KG1 (cell line): ENCODE measurements around the gene DENND1B.
"Not testable (repeated sequence)": the region's sequence is repeated elsewhere in the genome, so short reads cannot be mapped to it uniquely, and the experiment has no call there.

Experiments used
- DNase-seq: peaks from one replicate; lab custom pipeline; 2025; lab: John Stamatoyannopoulos, UW

DENND1B gene

DNA sequence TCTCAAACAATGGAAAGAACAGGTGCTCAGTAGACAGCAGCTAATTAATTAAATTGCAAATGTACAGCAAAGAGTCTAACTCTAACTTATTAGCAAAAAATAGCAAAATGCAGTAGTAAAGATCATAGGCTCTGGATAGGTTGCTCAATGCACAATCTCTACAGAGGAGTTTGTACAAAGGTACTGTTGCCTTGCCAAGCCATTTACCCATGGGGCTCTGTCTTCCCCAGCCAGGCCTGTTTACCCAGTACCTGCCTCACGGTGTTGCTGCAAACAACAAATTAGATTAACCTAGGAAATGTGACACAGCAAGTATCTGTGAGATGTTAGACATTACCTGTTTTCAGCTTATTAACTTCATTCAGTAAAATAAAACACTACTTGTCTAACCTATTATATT lies 222.0 kb downstream of the DENND1B start:
- no peak for DNase-seq

DNA sequence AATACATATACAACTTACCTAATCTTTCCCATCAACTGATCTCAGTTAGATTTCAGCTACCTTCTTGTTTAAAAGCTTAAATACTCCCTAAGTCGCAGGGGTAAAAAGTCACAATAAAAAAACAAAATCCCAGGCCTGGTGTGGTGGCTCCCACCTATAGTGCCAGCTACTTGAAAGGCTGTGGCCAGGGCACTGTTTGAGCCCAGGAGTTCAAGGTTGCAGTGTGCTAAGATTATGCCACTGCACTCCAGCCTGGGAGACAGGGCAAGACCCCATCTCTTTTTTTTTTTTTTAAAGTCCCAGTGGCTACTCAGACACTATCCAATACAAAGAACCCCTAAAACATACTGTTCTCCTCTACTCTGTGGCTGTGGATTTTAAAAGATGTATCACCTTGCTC lies 228.3 kb downstream of the DENND1B start:
- no peak for DNase-seq

DNA sequence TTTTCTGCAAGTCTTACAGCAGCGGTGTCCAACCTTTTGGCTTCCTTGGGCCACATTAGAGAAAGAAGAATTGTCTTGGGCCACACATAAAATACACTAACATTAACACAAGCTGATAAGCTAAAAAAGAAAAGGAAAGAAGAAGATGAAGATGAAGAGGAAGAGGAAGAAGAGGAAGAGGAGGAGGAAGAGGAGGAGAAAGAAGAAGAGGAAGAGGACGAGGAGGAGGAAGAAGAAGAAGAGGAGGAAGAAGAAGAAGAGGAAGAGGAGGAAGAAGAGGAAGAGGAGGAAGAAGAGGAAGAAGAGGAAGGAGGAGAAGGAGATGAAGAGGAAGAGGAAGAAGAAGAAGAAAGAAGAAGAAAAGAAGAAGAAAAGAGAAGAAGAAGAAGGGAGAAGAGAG lies 230.7 kb downstream of the DENND1B start:
- no peak for DNase-seq

DNA sequence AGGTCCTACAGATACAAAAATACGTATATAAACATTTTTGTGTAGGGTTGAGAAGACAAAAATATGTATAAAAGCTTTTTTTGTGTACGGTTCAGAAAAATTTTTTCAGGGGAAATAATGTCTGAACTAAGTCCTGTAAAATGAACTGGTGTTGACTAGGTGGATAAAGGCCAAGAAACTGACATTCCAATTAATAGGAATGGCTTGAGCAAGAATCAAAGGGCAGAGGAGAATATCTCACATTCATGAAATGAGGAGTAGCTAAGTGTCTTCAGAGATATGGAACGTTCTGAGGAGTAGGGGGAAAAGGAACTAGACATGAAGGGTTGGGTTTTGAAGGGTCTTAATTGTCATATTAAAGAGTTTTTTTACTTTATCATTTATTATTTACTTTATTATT lies 231.2 kb downstream of the DENND1B start:
- DNase-seq: no peak

DNA sequence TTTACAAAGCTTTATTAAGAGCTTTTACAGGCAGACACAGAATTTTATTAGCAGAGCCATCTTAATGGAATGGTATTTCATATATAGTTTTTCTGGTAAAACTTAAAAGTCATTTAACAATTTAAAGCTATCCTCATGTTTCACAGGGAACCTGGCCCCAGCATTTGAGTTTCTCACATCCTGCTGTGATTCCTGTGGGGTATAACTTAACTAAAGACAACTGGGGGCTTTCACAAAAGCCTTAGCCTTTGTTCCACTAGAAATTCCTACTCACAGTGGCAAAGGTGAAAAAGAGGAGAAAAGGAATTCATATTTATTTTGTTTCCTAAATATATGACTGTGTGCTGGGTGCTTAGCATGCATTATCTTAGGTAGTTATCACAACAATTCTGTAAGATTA lies 233.9 kb downstream of the DENND1B start:
- DNase-seq: no peak

DNA sequence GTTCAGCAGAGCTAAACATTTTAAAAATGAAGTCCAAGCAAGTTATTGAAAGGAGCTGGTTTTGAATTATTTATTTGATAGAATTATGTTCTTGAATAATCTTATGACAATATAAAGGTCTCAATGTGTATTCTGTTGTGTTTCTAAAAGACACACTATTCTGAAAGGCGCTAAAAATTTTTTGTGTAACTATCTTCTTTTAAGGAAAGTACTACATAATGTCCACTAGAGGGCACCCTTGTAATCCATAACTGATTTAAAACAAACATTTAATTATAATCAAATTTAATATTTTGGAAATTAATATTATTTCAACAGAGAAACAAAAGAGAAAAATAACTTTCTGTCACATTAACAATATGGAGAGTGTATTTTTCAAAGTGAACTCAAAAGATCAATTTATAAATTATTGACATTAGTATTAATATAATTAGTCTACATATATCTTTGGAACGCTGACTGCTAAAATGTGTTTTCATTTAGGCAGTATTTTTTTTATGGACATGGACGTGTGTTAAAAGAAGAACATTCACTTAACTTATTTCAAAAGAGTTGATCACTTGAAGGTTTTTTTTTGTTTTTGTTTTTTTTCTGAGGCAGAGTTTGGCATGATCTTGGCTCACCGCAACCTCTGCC lies 248.4 kb downstream of the DENND1B start:
- peak; percentile 37 for DNase-seq

DNA sequence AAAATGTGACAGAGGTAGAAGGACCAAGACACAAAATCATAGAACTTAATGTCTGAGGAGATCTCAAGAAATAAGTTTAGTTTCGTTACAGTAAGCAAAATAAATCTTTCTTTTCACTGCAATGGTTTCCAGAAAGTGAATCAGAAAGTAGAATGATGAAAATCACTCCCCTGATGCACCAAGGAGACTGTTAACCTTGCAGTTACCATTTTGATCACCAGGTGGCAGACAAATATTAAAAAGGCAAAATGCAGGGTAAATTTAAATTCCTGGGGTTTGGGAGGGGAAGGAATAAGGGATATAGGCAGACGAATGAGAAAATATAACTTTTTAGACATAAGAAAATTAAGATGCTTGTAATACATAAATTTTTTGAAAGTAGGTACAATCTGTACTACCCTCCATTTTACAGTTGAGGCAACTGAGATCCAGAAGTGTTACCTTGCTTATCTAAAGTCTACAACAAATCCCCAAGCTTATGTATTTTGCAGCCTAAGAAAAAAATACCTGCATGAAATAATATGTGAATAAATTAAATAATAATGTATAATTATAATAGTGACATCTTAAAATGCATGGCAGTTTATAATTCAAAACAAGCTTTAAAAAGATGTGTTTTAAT lies 254.1 kb downstream of the DENND1B start:
- DNase-seq: no peak

DNA sequence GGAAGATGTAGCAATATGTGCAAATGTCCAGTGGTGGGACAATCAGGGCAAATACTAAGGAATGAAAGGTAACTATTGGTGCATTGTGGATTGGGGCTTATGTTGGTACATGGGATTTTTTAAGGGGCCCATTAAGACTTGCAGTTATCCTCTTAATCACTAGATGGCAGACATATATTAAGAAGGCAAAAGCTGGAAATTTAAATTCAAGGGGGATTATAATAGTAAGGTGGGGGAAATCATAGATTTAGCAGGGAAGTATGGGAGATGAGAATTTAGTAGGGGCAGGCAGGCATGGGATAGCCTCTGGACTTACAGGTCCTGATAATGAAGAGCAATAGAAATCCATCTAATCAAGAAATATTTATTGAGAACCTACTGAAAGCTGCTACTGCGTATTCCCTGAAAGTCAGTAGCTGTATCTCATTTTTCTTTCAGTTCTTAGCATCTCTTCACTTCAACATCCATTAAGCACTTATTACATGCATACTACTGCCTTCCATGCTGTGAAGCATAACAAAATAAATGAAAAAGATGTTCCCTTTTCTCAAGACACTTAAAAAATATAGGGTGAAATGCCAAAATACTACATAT lies 255.4 kb downstream of the DENND1B start:
- no peak for DNase-seq

DNA sequence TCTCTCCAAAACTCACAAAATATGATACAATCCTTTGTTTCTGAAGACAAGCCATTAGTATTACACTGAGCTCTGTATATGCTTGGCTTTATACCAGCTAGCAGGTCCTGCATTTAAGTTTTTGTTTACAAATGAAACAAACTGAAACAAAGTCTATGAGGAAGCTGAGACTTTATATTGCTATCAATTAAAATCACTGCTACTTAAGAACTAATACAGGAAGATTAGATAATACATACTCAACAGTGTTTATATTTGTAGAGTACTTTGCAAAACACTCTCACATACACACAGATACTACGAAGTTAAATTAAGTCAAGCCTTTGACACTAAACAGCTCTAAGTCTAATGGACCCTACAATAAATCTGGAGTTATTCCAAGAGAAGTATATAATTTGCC lies 259.9 kb downstream of the DENND1B start:
- no peak for DNase-seq

DNA sequence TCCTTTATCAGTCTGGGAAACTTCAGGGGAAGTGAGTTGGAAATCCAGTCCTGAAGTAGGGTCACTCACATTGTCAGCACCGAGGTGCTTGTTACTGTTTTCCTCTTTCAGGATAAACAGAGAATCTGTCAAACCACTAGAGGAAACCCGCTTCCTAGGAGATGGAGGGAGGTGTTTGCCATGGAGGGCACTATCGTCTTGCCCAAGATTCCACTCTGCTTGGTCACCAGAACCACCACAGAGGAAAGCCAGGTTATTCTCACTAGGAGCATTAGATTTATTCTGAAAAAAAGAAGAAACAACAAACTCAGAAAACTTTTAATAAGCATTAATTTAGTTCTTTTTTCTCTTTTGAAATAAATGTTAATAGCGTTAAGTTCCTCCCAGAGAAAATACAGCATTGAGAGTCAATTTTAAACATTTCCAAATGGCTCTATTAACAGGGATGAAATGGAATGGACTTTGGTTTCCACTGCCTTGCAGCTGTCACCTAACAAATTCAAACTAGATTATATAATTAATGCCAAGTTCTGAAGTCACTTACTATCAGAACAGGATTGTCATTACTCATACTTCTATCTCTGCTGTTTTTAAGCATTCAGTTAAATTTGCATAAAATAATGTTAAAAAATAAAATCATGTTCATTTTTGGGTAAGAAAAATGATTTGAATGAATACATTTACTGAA lies 264.4 kb downstream of the DENND1B start:
- no peak for DNase-seq

DNA sequence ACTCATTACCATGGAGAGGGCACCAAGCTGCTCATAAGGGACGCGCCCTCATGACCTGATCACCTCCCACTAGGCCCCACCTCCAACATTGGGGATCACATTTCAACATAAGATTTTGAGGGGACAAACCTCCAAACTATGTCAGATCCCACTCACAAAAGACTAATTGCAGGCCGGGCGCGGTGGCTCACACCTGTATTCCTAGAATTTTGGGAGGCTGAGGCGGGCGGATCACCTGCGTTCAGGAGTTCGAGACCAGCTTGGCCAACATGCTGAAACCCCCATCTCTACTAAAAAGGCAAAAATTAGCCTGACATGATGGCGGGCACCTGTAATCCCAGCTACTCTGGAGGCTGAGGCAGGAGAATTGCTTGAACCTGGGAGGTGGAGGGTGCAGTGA lies 278.6 kb downstream of the DENND1B start:
- DNase-seq: no peak

DNA sequence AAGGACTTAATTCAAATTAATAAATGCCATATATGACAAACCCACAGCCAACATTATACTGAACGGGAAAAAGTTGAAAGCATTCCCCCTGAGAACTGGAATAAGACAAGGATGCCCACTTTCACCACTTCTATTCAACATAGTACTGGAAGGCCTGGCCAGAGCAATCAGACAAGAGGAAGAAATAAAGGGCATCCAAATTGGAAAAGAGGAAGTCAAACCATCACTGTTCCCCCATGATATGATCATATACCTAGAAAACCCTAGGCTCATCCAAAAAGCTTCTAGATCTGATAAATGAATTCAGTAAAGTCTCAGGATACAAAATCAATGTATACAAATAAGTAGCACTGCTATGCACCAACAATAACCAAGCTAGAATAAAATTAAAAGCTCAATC lies 283.8 kb downstream of the DENND1B start:
- not testable (repeated sequence) for DNase-seq

DNA sequence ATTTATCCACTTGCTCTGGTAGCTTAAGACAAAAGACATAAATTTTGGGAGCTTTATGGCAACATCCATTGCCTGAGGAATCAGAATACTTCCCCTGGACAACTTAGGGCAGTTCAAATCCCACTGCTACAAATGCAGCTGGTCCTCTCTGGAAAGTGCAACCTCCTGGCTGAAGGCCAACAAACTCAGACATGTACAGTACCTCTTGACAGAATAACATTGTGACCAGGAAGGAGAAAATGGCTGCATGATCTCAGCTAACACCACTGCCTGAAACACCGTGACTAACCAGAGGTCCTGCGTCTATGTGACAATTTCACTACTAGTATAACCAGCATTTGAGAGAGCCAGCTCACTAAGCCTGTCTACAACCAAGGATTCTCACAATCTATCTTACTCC lies 288.3 kb downstream of the DENND1B start:
- DNase-seq: no peak

DNA sequence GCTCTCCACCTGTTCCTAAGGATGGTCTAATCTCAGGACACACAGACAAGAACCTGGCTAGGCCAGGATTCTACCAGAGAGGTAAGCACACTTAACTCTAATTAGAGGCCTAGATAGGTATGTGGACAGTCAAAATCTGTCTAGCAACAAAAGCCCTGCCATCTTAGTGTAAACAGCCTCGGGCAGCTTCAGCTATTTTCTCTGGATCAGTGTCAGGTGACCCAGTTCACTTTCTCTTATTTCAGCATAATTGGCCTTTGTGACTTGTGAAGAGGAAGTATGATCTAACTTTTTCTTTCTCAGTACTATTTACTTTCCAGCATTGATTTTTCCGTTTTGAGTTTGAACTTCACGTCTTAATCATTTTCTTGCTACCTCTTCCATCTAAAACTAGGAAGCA lies 289.5 kb downstream of the DENND1B start:
- DNase-seq: no peak

DNA sequence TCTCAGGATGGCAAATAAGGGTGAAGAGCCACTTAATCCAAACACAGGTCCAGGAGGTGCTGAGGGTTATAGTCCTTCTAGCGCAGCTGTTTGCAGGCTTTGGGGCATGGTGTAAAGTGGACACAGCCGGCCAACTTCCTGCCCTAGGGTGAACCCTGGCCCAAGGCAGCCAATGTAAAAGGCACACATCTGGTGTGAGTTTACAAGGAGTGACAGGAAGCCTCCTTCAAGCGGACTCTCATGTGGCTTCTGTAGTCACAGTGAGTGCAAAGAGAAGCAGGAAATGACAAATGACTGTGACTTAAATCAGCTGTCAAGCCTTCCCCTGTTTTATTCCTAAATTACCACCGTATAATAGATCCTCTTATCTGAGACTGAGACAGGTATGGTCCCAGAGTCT lies 294.2 kb downstream of the DENND1B start:
- peak; percentile 22 for DNase-seq

DNA sequence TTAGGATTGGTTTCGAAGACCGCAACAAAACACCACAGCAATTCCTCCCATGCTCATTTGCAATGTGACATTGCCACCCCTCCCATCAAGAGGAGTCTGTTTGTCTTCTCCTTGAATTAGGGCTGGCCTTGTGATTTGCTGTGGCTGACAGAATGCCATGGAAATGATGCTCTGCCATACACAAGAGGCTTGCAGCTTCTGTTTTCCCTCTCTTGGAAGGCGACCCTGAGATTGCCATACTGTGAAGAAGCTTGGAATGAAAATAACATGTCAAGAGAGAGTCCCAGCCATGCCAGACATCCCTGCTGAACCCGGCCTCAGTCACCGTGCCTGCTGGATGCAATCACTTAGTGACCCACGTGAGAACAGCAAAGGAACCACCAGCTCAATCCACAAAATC lies 294.8 kb downstream of the DENND1B start:
- DNase-seq: no peak

DNA sequence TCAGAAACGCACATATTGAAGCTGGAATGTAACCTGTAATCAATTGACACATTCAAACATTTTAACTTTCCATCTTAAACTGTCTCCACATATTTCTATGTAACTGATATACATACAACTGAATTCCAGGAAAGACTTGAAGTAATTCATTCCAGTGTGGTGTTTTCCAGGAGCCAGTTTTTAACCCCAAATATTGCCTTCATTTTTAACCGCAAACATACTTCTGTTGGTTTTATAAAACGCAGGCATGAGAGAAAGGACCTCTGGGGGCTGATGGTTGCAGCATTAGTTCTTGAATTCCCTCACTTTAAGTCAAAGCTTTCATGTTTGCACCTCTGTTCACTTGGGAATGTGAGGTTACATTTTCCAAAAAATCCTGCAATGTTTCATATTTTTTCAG lies 303.1 kb downstream of the DENND1B start:
- DNase-seq: no peak

DNA sequence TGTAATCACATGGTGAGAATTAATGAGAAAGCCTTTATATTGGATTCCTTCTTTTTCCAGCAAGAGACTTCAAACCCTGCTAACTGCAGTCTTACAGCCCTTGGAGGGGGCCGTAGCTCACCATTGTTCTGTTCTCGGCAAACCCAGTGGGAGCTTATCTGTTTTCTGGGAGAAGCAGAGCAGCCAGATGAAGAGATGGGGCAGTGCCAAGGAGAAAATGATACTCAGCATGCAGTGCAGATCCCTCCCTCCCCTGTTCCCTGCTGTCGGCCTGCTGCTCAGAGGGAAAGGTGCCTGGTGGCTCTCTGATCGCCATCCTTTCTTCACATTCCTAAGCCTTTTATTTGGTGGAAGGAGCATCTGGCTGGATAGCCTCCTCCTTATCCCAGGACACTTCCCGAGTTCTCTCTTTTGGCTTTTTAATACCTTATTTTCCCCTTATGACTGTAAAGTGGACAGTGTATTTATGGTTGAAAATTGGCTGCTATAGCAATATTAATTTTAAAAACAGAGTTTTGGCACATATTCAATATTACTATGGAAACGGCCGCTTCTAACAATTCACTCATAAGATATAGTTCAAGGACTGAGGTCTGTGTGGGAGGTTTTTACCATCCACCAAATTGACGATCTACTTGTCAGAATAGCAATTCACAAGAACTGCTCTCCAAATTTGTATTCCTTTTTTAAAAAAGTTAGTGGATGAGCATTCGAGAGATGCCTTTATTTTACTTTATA lies 303.9 kb downstream of the DENND1B start:
- no peak for DNase-seq

DNA sequence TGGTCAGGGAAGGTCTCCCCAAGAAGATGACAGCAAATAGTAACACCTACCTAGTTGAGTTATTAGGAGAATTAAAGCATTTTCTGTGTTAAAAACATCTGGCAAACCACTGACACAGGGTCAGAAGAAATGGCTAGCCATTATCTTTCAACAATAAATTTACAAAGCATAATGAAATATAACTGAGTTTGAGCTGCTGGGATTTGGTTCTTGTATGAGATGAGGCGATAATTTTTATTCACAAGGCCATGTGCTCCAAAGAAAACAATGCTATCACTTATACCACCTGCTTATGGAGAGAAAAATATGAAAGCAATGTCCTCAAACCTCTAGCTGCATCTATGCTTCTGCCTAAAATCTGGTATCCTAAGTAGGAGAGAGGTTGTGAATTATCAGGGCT lies 304.9 kb downstream of the DENND1B start:
- DNase-seq: no peak

DNA sequence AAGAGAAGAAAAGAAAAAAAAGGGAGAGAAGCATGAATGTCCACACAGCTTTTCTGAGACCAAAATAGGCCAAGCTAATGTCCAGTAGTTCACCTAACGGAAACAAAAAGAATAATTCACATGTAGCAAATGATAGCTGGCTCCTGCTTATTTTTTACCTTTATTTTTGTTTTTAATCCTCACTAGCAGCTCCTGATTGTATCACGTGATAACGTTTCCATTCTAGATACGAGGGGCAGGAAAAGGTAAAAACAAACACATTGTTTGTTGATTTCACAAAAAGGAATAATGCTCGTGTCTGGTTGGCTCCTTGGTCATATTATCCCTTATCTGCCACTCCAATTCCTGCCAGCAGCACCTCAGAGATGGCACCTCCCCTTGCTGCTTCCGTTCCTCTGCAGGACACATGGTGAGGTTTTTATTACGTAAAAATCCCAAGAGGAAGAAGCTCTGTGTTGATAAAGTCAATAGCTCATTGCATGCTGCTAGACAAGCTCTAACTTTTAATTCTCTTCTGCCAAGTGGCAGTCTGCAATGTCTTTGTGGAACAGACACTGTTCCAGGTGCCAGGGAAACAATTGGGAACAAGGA lies 305.6 kb downstream of the DENND1B start:
- no peak for DNase-seq

DNA sequence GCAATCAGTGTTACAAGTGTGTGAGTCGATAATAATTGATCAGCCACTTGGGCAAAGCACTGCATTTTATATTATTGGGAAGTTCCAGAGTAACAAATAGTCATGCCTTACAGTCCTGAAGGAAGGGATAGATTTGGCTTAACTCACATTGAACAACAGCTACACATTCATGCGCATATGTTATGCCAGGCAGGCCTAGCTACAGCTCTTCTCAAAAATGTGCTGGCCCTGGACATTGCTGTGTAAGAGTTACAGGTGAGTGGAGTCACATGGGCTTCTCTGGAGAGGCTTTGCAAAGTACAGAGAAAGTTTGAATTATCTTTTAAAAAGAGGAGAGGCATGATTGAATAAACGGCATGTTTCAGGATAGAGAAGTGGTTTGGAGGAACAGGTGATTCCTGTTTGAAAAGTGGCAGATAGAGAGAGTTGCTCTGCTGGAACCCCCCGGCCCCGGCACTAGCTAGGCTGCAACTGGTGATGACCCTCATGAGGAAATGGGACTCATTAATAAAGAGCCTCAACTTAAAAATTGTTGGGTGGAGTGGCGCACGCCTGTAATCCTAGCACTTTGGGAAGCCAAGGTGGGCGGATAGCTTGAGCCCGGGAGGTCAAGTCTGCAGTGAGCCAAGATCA lies 306.6 kb downstream of the DENND1B start:
- no peak for DNase-seq

DNA sequence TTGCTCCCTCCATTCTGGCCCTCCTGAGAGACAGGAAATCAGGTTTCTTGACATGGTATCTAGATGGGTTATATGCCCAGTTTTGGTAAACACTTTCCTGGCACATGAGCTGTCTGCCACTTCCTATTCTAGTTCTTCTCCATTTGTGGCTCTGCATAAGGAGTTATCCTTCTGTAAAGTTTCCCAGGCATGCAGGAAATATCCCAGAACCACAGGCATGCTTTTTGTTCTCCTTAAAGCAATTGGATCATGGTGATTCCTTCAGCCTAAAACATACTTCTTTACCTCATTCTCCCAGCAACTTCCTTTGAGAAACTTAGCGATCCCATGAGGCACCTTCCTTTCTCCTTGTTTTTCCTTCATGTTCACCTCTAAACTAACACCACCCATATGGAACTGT lies 307.4 kb downstream of the DENND1B start:
- DNase-seq: no peak
